Stimulated activated CD8-positive, alpha-beta memory T cell treated with anti-CD3 and anti-CD28 coated beads, Interleukin-7, amount 100 ng/mL, for 48 hours (primary cell): Measurements from ENCODE around the gene EZH1.
"Not testable (repeated sequence)": the region's sequence is repeated elsewhere in the genome, so short reads cannot be mapped to it uniquely, and the experiment has no call there.

ENCODE experiments used
- DNase-seq, 2 donors: peaks; one replicate each; pipeline ENCODE4 v3.0.0-alpha.2; 2020; ENCODE audit warnings: low read depth in 1 of 2; ENCODE audit errors: extremely low read depth in 1 of 2

EZH1 gene

GRCh38 chr17:42773290-42774035, 28.6 kb upstream of the EZH1 start, which contains the start of gene VPS25:
VPS25 (plus strand) TSS chr17:42773449; CDS start chr17:42773476, 27 bp downstream.
- DNase-seq = peak; percentile 39 to 55

GRCh38 chr17:42772945-42773289, 28.1 kb upstream of the EZH1 start:
- DNase-seq = no peak

GRCh38 chr17:42769964-42770363, 25.1 kb upstream of the EZH1 start:
- DNase-seq = not testable (repeated sequence)

- not testable (repeated sequence) for DNase-seq
These were observed 23.2 kb upstream of the EZH1 start for GRCh38 chr17:42768006-42768405.

- no peak for DNase-seq
These were observed 22.7 kb upstream of the EZH1 start for GRCh38 chr17:42767512-42767911.

- DNase-seq = no peak
These were observed 21.3 kb upstream of the EZH1 start for GRCh38 chr17:42766124-42766523.

- no peak for DNase-seq
These were observed 16.8 kb upstream of the EZH1 start for GRCh38 chr17:42761638-42762037.

- no peak for DNase-seq
These were observed 16.1 kb upstream of the EZH1 start, which contains the start of gene RAMP2 for GRCh38 chr17:42760652-42761581. RAMP2 (plus strand) TSS chr17:42761227; CDS start chr17:42761262, 35 bp downstream.

- no peak for DNase-seq
These were observed 15.3 kb upstream of the EZH1 start for GRCh38 chr17:42759982-42760651.

- DNase-seq = no peak
These were observed 9.9 kb upstream of the EZH1 start for GRCh38 chr17:42754782-42755181.

- DNase-seq = no peak
These were observed 6.8 kb upstream of the EZH1 start for GRCh38 chr17:42751628-42752027.

GRCh38 chr17:42750739-42751344, 6.0 kb upstream of the EZH1 start:
- DNase-seq = no peak

GRCh38 chr17:42748908-42749798, 4.3 kb upstream of the EZH1 start:
- DNase-seq = no peak

GRCh38 chr17:42748202-42748907, 3.5 kb upstream of the EZH1 start:
- no peak for DNase-seq

- peak; percentile 52 to 60 for DNase-seq
These were observed 496 bp downstream of the EZH1 start for GRCh38 chr17:42744283-42744805.

GRCh38 chr17:42743595-42744282, 1.1 kb downstream of the EZH1 start:
- no peak for DNase-seq

- not testable (repeated sequence) for DNase-seq
These were observed 1.9 kb downstream of the EZH1 start for GRCh38 chr17:42742916-42743315.

GRCh38 chr17:42740699-42741098, 4.1 kb downstream of the EZH1 start:
- DNase-seq = no peak
